HG03159 (cell line): ENCODE measurements around the gene DZIP3.

Source experiments
- ATAC-seq: cut with Tn5 transposase; IDR thresholded peaks from one replicate; pipeline ENCODE4 v1.9.1; 2021; ENCODE audit warnings: mild to moderate bottlenecking, moderate library complexity; ENCODE audit not compliant: unreplicated experiment

The DZIP3 gene

GRCh38 chr3:108589081-108589997 is at the start of gene DZIP3, which contains the start of gene CIP2A:
TSS of gene DZIP3 (plus strand) at chr3:108589722. CDS start at chr3:108605407, 15,685 bp downstream.
TSS of gene CIP2A (minus strand) at chr3:108589438. CDS start at chr3:108589375, 63 bp downstream.
- peak; percentile 94 for ATAC-seq

- no peak for ATAC-seq
Observed at GRCh38 chr3:108546247-108546646, 43.3 kb upstream of the DZIP3 start.

DNA sequence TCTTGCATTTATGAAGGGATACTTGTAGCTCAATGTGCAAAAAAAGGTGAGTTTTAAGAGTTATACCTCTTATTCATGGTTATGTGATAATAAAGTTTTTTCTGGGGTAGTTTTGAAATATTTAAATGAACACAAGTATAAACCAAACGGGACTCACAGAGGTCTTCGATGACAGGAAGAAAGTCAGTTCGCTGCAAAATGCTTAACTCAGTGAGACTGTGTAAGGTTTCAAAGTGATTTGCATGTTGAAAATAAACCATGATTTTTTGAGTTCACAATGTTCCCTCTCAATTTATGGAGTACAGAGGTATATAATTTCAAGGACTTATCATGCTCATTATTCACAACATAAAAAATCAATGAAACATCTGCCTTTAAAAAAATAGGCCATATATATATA is 42.8 kb upstream of the DZIP3 start:
- no peak for ATAC-seq

- ATAC-seq: no peak
Observed at GRCh38 chr3:108548304-108548703, 41.2 kb upstream of the DZIP3 start.

DNA sequence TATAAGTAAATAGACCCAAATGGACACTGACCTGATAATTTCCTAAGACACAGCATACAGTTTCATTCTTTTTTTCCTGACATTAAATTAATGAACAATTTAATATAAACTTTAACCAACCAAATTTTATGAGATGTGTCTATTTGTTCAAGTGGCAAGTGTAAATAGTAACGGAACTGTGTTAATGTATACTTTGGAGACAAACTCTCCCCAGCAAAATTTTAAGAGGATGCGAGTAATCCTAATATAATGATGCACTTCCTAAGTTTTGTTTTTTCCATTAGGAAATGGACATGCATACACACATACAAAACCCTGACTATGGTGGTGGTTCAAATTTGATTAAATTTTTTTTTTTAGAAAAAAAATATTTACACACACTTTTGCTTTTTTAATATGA is 40.6 kb upstream of the DZIP3 start:
- no peak for ATAC-seq

GRCh38 chr3:108552267-108553159 is 37.0 kb upstream of the DZIP3 start:
- ATAC-seq: peak; percentile 53

DNA sequence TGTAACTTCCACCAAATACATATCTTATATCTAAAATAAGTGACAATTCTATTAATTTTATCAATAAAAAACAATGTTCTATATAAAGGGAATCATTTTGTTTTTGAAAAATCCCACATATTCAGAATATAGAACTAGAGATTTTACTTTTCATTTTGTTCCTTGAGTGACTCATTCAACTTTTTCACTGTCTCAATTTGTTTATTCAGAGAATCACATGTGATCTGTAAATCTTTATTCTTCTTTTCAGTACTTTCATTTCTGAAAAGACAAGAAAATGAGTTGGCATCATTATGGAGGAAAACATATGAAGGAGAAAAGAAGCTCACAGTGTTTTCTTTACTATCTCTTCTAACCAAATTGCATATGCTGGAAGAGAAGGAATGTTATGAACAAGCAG is 35.3 kb upstream of the DZIP3 start:
- ATAC-seq: no peak

DNA sequence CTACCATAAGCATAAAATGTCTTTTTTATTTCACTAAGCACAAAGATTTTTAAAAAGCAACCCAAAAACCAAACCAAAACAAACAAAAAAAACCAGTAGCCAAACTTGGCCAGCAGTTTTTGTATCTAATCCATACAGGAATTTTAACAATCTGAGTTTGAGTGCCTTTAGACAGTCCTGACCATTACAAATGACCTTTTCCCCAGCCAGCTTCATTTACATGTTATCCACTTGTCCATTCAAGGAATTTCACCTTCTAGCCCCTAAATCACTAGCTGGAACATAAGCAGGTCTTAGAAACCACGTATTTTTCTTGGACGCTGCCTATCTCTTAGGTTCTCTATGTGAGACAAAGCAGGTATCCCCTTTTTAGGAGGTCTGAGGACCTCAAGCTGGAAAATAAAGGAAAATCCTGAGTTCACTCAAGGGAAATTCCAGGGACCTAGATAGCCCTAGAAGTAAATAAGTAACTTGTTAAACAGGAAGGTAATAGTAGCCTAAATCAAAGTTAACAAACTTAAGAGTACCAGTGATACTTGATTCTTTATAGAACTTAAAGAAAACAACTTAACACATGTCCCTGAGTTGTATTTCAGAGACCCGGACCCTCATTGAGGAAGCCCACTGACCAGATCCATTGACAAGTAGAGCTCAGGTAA is 34.5 kb upstream of the DZIP3 start:
- no peak for ATAC-seq

DNA sequence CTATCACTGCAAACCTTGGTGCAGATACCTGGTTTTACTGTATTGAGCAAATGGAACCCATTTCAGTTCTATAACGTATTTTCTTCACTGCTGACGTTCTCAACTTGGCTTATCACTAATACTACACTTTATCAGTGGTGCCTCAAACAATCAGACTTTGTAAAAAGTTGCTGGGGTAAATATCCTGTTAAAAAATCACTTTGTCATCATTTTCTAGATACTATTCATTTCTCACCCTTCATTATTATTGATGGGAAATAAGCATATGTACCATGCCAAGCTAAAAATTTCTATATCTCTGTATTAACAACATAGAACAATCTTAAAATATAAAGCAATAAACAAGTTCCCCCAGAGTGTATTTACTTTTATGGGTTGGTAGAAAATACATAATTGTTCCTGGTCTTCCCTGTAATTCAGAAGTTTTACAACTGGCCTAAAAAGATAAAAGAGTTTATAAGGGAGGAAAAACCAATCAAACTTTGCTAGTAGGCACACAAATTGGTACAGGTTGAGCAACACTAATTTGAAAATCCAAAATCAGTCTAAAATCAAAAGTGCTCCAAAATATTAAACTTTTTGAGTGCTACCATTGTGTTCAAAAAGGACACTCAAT is 33.4 kb upstream of the DZIP3 start:
- ATAC-seq: no peak

DNA sequence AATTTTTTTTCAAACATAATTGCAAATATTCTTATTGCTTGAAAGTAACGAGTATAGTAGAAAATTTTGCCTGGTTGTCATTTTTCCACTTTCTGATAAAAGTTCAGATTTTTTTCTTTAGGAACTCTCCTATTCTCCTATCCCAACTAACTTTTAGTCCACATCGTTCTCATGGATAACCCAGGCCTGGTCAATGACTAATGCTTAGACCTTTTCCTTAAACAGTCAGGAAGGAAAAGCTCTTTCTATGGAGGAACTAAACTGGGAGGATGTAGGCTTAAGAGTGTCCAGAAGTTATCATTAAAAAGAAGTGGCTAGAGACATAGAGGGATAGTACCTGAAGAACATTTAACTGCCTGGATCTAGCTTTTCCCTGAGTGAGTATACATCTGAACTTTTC is 27.0 kb upstream of the DZIP3 start:
- no peak for ATAC-seq

GRCh38 chr3:108564564-108564963 is 25.0 kb upstream of the DZIP3 start:
- no peak for ATAC-seq

DNA sequence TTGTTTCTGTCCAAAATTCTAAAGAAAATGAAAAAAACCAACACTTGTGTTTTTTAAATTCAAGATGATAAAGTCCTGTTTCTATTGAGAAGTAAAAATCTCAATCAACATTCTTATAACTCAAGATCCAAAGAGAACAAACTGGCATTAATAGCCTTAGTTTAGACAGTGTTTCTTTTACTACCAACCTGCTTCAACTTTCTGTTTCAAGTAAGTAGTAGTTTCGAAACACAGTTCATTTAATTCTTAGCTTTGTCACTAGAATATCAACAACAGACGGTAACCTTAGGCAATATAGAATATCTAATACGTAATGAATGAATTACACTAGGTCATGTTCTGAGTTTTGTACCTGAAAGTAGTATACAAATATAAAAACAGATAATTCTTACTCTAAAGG is 24.0 kb upstream of the DZIP3 start:
- no peak for ATAC-seq

DNA sequence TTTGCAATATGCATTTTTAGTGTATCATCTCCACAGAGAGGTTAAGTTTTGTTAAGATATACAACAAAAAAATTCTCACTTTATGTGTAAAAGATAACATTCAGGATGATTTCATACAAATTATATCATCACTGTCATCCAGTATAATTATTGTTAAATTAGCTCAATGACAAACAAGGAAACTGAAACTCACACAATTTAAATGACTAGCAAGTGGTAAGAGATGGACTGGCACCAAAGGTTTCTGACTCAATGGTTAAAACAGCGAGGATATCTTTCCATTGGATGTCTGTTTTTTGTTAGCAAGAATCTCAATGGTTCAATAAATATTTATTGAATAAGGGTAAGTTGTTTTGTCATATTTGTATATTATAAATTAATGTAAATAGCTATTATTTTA is 22.9 kb upstream of the DZIP3 start:
- ATAC-seq: no peak

- ATAC-seq: no peak
Observed at GRCh38 chr3:108569336-108569735, 20.2 kb upstream of the DZIP3 start.

DNA sequence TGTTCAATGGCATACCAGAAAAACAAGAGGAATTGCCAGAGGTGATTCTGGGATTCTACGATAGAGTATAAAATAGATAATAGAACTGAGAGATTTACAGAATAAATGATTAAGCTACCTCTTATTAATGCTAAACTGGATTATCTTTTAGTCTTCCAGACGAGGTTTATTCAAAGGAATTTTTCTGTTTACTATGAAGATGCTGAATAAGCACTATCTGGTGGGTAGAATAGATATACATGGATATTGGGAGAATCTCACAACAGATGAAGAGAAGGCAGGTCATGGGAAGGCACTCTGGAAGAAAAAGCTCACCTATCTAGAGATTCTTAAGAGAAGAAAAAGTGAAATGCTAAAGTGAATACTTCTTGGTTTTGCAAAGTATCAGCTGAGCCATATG is 11.5 kb upstream of the DZIP3 start:
- no peak for ATAC-seq

DNA sequence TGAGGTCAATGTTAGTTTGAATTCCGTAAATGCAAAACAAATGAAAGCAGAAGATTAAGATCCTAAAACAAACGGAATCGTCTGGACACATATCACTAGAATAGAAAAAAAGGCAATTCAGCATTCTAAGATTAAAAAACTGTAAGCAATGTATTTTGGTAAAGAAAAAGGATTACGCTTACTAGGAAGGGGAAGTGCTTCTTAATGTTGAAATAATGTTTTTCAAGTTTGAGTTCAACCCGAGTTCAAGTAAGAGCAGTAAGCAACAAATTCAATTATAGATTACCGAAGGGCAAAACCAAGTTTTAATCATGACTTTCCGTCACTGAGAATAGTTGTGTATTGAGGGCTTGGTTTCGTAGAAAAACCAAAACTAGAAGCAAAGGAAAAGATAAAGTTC is 921 bp upstream of the DZIP3 start:
- ATAC-seq: no peak

DNA sequence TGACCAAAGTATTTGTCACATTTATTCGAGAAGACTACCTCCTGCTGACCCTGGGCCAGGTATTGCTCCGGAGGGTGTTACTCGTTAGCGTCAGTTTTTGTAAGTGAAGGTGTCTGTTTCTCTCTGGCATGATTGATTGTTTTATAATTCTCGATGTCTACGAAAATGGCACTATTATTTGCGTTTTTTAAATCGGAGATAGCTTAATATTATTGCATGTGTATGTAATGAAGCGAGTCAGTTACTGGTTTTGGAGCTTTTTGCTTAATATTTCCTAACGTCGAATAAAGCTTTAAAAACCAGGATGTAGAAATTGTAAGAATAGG is 439 bp downstream of the DZIP3 start:
- ATAC-seq: no peak

DNA sequence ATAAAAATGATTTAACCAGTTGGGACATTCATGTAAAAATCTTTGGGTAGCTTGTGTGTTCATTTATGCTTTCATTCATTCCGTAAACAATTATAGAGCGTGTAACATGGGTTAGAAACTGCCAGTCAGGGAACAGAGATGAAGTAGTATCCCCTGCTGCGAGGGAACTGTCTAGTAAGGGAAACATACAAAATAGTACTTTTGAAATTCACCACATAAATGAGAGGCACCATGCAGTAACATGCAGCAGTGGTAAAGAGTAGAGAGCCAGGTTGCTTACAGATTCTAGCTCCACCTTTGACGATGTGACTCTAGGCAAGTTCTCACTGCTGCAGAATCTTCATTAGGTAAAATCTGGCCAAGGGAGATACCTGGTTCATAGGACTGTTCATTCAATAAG is 938 bp downstream of the DZIP3 start:
- no peak for ATAC-seq

DNA sequence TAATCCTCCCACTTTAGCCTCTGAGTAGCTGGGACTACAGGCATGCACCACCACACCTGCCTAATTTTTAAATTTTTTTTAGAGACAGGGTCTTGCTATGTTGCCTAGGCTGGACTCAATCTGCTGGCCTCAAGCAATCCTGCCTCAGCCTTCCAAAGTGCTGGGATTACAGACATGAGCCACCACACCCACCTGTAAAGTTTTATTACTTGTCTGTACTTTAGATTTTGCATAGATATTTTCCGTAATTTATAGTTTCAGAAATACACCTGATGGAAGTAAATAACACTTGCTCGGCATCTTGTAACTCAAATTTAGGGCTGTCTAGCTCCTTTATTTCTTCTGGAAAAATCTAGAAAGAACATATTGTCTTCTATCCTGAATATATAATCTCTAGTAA is 5.8 kb downstream of the DZIP3 start:
- no peak for ATAC-seq

DNA sequence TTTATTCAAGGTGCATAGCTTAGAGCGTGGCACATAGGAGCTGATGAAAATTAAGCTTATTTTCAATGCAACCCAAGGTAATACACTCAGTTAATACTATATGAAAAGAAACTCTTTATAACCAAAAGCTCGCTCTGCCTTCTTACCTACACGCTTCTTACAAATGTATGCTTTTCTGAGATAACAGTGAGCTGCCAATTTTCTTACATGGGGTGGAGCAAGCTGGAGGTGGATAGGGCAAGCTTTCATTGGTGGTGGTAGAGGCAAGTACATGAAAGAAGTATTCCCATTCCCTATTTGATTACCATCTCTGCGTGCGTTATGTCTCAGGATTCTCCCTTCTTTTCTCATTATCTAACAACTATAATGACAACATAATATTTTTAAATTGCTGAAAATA is 8.9 kb downstream of the DZIP3 start:
- ATAC-seq: no peak
